ENCODE results near the gene RGS17.
"Not testable (repeated sequence)": the region's sequence is repeated elsewhere in the genome, so short reads cannot be mapped to it uniquely, and the experiment has no call there.

The RGS17 gene

DNA sequence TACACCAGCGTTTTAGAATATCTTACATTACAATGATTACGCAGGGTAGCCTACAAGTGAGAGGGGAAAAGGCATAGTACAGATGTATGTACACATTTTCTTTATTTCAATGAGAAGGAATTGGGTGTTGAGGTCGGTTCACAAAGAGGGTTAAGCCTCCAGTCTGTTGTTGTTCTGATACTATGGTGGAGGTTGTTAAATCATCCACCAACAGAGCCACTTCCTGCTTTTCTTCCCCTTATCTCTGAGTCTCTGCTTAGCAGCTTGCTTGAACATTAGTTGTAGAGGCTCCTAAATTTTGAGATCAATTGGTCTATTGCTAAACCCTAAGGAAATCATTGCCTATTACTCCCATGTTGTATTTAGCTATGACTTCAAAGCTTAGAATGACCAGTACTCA, 7.3 kb downstream of the RGS17 start:
- DNase-seq (ENCODE audit: low read depth) = no peak

DNA sequence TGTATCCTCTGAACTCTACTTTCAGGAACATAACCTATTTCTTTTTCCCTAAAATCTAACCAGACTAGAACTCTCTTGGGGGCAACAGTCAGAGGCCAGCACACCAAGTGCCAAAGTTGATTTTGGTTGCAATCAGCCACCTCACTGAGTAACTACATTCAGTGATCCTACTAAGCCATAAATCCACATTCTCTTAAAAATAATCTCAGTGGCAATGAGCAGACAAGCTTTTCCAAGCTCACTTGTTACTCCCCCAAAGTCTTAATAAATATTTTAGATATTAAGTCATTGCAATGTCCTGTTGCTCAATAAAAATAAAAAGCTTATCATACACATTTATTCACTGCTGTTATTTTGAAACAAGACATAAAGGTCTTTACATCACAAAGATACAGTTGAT, 9.8 kb downstream of the RGS17 start:
- DNase-seq (ENCODE audit: low read depth) = no peak

DNA sequence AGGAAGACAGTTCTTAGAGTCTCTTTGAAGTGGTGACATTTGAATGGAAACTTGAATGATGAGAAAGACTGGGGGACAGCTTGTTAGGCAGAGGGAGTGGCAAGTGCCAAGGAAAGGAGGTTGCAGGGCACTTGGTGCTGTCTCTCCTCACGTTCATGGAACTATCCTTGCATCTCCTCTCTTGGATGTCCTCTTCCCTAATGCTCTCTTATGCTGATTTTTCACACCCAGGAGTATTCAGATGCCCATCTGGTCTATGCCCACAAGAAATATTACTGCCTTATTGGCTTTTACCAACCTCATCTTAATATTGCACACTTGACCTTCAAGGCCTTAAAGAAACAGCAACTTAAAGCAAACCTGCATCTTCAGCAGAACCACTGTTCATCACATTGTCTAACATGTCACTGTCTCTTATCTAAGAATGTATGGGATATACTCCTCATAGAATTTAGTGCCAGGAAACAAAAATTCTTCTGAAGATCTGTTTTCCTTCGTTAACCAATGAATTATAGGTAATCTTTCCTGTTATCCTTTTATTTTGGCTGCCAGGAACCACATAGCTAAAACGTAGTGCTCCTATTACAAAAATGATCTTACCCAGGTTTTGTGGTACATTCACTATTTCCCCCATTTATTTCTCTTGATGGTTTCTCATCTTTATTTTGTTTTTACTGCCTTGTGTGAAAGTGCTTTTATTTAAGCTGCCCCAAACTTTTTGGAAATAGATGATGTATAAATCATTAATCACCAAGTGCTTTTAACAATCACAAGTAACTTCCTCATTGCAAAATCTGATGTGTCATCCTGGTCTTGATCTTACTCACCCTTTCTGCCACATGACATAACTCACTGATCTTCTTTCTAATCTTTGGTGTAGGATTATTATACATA, 12.8 kb downstream of the RGS17 start:
- no peak for DNase-seq (ENCODE audit: low read depth)

DNA sequence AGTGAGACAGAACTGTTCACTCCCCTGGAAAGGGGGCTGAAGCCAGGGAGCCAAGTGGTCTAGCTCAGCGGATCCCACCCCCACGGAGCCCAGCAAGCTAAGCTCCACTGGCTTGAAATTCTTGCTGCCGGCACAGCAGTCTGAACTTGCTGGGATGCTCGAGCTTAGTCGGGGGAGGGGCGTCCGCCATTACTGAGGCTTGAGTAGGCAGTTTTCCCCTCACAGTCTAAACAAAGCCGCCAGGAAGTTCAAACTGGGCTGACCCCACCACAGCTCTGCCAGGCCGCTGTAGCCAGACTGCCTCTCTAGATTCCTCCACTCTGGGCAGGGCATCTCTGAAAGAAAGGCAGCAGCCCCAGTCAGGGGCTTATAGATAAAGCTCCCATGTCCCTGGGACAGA, 20.0 kb downstream of the RGS17 start:
- DNase-seq (ENCODE audit: low read depth) = not testable (repeated sequence)

GRCh38 chr6:153110612-153111011, 20.5 kb downstream of the RGS17 start:
- DNase-seq (ENCODE audit: low read depth) = not testable (repeated sequence)

DNA sequence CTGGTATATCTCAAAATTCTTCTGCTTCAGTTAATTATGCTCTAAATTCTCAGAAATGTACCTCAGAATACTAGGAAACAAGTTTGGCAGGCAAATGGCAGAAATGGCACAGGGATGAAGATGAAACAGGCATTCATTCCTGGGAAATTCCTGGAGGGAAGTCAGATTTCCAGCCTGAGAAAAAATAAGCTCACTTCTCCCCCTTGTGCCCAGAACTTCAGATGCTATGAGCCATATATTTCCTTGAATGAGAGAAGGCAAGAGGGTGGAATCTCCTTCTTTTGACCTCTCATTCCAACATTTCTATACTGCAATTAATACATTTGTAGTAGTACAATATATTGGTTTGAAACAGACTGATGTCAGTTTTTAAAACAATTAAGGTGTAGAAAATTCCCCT, 22.8 kb downstream of the RGS17 start:
- DNase-seq (ENCODE audit: low read depth) = no peak

- no peak for DNase-seq (ENCODE audit: low read depth)
Observed at GRCh38 chr6:153106021-153106420, 25.1 kb downstream of the RGS17 start.

GRCh38 chr6:153104220-153104619, 26.9 kb downstream of the RGS17 start:
- no peak for DNase-seq (ENCODE audit: low read depth)

DNA sequence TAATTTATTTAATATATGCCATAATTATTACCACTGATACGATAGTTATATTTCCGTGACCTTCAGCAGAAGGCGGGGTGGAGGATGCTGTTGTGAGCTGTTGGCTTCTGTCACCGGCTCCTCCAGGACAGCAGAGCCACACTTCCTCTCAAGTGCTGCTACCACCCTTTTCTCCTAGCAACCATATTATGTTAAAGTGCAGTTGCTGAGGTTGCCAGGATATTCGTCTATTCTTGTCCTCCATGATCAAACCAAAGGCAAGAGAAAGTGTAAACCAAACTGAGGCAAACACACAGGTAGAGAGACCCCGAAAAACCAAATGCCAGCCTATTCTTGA, 27.8 kb downstream of the RGS17 start:
- no peak for DNase-seq (ENCODE audit: low read depth)

GRCh38 chr6:153102605-153103318, 28.3 kb downstream of the RGS17 start:
- DNase-seq (ENCODE audit: low read depth) = no peak

- DNase-seq (ENCODE audit: low read depth) = peak; percentile 92
Observed at GRCh38 chr6:153101461-153101860, 29.6 kb downstream of the RGS17 start.

GRCh38 chr6:153099636-153100035, 31.4 kb downstream of the RGS17 start:
- no peak for DNase-seq (ENCODE audit: low read depth)

GRCh38 chr6:153096792-153097191, 34.3 kb downstream of the RGS17 start:
- no peak for DNase-seq (ENCODE audit: low read depth)

GRCh38 chr6:153096031-153096430, 35.1 kb downstream of the RGS17 start:
- no peak for DNase-seq (ENCODE audit: low read depth)

GRCh38 chr6:153092082-153093013, 38.7 kb downstream of the RGS17 start:
- no peak for DNase-seq (ENCODE audit: low read depth)

- no peak for DNase-seq (ENCODE audit: low read depth)
Observed at GRCh38 chr6:153090241-153090930, 40.7 kb downstream of the RGS17 start.

DNA sequence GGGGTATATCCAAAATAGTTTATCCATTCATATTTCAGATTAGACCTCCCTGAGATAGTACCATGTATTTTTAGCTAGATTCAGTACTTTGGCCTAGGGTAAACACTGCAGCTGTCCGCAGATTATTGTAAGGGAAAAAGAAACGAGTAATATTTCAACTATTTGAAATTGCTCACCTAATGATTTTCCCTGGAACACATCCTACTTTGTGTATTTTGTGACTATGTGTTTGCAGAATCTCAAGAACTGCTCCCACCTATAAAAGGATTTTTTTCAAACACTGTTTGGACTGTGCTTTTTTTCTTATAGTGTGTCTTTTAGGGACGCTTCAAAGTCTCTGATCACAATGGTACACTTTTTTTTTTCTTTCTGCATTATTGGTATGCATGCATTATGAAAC, 42.3 kb downstream of the RGS17 start:
- no peak for DNase-seq (ENCODE audit: low read depth)

DNA sequence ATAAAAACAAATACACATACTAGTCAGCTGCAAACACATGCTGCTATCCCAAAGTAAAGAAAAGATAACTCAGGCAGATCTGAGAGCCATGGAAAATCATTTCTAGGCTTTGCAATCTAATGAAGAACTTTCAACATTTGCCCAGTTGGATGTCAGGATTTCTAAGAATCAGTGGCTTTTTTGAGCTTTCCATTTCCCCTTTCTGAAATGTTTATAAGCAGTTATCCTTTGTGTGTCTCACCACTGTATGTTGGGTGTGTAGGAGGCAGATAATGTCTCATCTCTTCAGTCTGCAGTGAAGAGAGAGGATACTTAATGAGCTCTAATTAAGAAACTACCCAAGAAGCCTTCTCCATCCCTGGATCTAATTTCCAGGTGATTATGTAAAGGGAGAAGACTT, 43.6 kb downstream of the RGS17 start:
- DNase-seq (ENCODE audit: low read depth) = no peak

DNA sequence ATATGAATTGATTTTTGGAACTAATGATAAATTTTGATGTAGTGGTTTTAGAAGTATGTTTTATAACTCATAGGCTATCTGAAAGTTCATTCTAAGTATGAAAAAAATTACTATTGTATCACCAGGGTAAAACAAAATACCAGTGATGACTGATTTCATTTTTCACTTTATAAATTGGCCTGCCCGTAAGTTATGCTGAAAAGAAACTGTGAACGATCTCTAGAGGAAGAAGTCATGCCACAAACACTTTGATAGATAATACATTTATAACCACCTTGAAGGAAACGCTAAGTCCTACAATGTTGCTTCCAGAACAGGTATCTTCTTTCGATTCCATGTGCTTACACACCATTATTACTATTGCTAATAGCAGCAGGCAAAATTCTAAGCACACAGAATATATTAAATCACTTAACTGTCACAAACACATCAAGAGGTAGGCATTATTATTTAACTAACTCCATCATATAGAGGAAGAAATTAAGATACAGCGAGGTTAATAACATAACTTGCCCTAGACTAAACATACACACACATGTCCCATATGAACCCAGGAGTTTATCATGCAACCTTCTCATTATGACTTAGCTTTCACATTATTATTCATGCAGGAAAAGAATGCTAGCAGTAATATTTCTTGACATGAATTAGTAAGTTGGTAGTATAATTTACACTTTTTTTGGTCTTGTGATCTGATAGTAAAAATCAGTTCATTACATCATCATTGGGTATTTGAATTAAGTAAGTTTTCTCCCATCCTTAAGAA, 44.7 kb downstream of the RGS17 start:
- DNase-seq (ENCODE audit: low read depth) = no peak

GRCh38 chr6:153085239-153085638, 45.8 kb downstream of the RGS17 start:
- no peak for DNase-seq (ENCODE audit: low read depth)

GRCh38 chr6:153084393-153084792, 46.7 kb downstream of the RGS17 start:
- no peak for DNase-seq (ENCODE audit: low read depth)

Measured in CMK (cell line).